HepG2 (cell line): ENCODE measurements around the gene ATP2C2. TPM values are rescaled to one million over a fixed set of nuclear protein-coding genes. Genes with fewer than 3 reads are reported as not detected.
A peak's percentile ranks its signal among the peaks of the same experiment; 100 is the strongest.

Source experiments
- EHMT2 ChIP-seq: fragments of 200-600 bp; sonication (generic); IDR thresholded peaks from 2 replicates; pipeline ENCODE4 v1.7.0; 2017; ENCODE audit warnings: antibody characterized with exemption, low read depth, low read length, borderline replicate concordance
- ELF1 ChIP-seq: sonication (generic); formaldehyde crosslinking; IDR thresholded peaks from 2 replicates; pipeline ENCODE4 v1.4.0; 2020; ENCODE audit warnings: missing genetic modification reagents
- FOXJ3 ChIP-seq: sonication (generic); formaldehyde crosslinking; IDR thresholded peaks from 2 replicates; pipeline ENCODE4 v1.4.0; 2020; ENCODE audit warnings: missing genetic modification reagents, mild to moderate bottlenecking, borderline replicate concordance
- HMG20B ChIP-seq: conservative IDR thresholded peaks from 2 replicates; pipeline ENCODE4 v1.6.1; 2016; ENCODE audit warnings: missing genetic modification reagents, missing compliant biosample characterization
- HOMEZ ChIP-seq: IDR thresholded peaks from 2 replicates; pipeline ENCODE4 v1.6.1; 2016; ENCODE audit warnings: low read depth
- JDP2 ChIP-seq: sonication (generic); formaldehyde crosslinking; IDR thresholded peaks from 2 replicates; pipeline ENCODE4 v1.8.1; 2022; ENCODE audit warnings: missing genetic modification reagents, borderline replicate concordance
- NFATC3 ChIP-seq: sonication (generic); formaldehyde crosslinking; IDR thresholded peaks from 2 replicates; pipeline ENCODE4 v1.5.1; 2020; ENCODE audit warnings: mild to moderate bottlenecking, missing genetic modification reagents
- RBM39 ChIP-seq: fragments of 200-400 bp; formaldehyde crosslinking; IDR thresholded peaks from one replicate; pipeline ENCODE4 v1.6.1; 2018; ENCODE audit warnings: antibody characterized with exemption, mild to moderate bottlenecking, low read depth, low read length; ENCODE audit not compliant: poor library complexity, severe bottlenecking
- SETDB1 ChIP-seq: sonication (generic); formaldehyde crosslinking; IDR thresholded peaks from 2 replicates; pipeline ENCODE4 v1.5.1; 2020; ENCODE audit warnings: missing genetic modification reagents, mild to moderate bottlenecking, borderline replicate concordance
- TEAD3 ChIP-seq: optimal IDR thresholded peaks from 2 replicates; pipeline ENCODE3; 2016; ENCODE audit warnings: borderline replicate concordance
- ZBTB20 ChIP-seq: sonication (generic); formaldehyde crosslinking; IDR thresholded peaks from 2 replicates; pipeline ENCODE4 v1.8.1; 2023; ENCODE audit warnings: missing genetic modification reagents, low read depth, mild to moderate bottlenecking, borderline replicate concordance
- ZBTB7B ChIP-seq: sonication (generic); formaldehyde crosslinking; IDR thresholded peaks from 2 replicates; pipeline ENCODE4 v1.4.0; 2020; ENCODE audit warnings: missing genetic modification reagents
- ZFP36 ChIP-seq: fragments of 150-350 bp; IDR thresholded peaks from 2 replicates; pipeline ENCODE4 v1.6.1; 2018; ENCODE audit warnings: borderline replicate concordance, low read length, low read depth; ENCODE audit not compliant: partially characterized antibody
- ZNF530 ChIP-seq: sonication (generic); formaldehyde crosslinking; IDR thresholded peaks from 2 replicates; pipeline ENCODE4 v1.5.0; 2020; ENCODE audit warnings: low read depth, mild to moderate bottlenecking, missing genetic modification reagents
- ZNF598 ChIP-seq: sonication (generic); formaldehyde crosslinking; IDR thresholded peaks from 2 replicates; pipeline ENCODE4 v1.5.1; 2020; ENCODE audit warnings: mild to moderate bottlenecking, missing genetic modification reagents, borderline replicate concordance
- polyA plus RNA-seq, 8 experiments: library from polyadenylated mRNA; depleted of rRNA in 3 of 8; stranded (reverse) in 7 of 8; unstranded in 1 of 8; fragments of >200 nt; fragmentation: Illumina TruSeq in 4 of 8; extraction: Trizol in 4 of 8; gene quantifications; 2 replicates each; pipeline versions ENCODE4 v1.2.1 to v1.2.3, GENCODE V29; 2011 to 2016; ENCODE audit warnings: low read depth in 4 of 8, missing spikeins in 1 of 8, mixed read lengths in 1 of 8; ENCODE audit not compliant: insufficient read depth in 1 of 8
- total RNA-seq, 5 experiments: library from RNA; depleted of rRNA; stranded (reverse); fragments of >200 nt; fragmentation: Illumina TruSeq; extraction: Trizol; gene quantifications; 2 replicates each; pipeline ENCODE4 v1.2.3, GENCODE V29; 2016; ENCODE audit warnings: low read depth in 1 of 5
- TF ChIP-seq, protein P1 (sequence below), 2 experiments: IDR thresholded peaks; 2 replicates each; pipeline ENCODE4 v1.6.1; 2011 to 2012; ENCODE audit warnings: low read length in 2 of 2, borderline replicate concordance in 1 of 2, low read depth in 1 of 2, mild to moderate bottlenecking in 1 of 2, moderate library complexity in 1 of 2

Gene ATP2C2
- total and polyA plus RNA-seq, 2 of the 13 experiments (the other 11 are each of a cell fraction or from before 2014, with no cell fraction given), result 0.07 TPM; not detected in 1

DNA sequence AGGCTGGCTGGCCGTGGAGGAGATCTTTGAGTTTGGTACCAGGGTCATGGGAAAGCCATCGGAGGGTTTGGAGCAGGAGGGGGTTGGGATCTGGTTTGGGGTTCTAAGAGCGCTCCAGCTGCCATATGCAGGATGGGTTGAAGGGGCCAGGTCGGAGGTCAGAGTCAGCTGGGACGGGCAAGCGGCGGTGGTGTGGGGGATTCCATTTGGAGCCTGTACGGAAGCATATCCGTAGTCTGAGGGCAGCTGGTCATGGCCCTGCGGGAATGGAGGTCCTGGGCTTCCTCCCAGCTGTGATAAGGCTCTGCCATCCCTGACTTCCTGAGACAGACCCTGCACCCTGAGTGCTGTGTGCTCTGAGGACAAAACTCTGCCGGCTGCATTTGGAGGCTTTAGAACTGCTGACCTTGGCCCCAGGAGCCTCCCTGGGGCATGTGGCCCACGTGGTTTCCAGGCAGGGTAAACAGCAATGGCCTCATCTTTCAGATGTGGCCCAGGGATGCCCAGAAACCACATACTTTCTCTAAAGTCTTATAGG lies 46.5 kb downstream of the ATP2C2 start (continued):
- TF ChIP-seq, protein P1, sequence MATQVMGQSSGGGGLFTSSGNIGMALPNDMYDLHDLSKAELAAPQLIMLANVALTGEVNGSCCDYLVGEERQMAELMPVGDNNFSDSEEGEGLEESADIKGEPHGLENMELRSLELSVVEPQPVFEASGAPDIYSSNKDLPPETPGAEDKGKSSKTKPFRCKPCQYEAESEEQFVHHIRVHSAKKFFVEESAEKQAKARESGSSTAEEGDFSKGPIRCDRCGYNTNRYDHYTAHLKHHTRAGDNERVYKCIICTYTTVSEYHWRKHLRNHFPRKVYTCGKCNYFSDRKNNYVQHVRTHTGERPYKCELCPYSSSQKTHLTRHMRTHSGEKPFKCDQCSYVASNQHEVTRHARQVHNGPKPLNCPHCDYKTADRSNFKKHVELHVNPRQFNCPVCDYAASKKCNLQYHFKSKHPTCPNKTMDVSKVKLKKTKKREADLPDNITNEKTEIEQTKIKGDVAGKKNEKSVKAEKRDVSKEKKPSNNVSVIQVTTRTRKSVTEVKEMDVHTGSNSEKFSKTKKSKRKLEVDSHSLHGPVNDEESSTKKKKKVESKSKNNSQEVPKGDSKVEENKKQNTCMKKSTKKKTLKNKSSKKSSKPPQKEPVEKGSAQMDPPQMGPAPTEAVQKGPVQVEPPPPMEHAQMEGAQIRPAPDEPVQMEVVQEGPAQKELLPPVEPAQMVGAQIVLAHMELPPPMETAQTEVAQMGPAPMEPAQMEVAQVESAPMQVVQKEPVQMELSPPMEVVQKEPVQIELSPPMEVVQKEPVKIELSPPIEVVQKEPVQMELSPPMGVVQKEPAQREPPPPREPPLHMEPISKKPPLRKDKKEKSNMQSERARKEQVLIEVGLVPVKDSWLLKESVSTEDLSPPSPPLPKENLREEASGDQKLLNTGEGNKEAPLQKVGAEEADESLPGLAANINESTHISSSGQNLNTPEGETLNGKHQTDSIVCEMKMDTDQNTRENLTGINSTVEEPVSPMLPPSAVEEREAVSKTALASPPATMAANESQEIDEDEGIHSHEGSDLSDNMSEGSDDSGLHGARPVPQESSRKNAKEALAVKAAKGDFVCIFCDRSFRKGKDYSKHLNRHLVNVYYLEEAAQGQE (IDR thresholded peaks at IDR 0.05; ENCODE audit: borderline replicate concordance in 1 of 2, low read depth in 1 of 2, low read length in 2 of 2), result 0 out of 4 replicates have a peak, but pooled peaks of 1 of the 2 experiments have one; percentile 26
- TF ChIP-seq ZFP36 (no peak), HOMEZ (CRISPR knock-in tag) (peak; percentile 44; the same call in 1 of the 2 replicates), SETDB1 (CRISPR knock-in tag) (no peak), JDP2 (CRISPR knock-in tag) (no peak), ZBTB7B (CRISPR knock-in tag) (peak; percentile 87), RBM39 (no peak), NFATC3 (CRISPR knock-in tag) (no peak), EHMT2 (no peak), HMG20B (peak; percentile 76; the same call in 1 of the 2 replicates), ZNF530 (CRISPR knock-in tag) (no peak), ELF1 (CRISPR knock-in tag) (peak; percentile 66), ZNF598 (CRISPR knock-in tag) (0 out of 2 replicates have a peak, but pooled peaks have one; percentile 34), TEAD3 (CRISPR knock-in tag) (peak; percentile 91), FOXJ3 (peak; percentile 95), ZBTB20 (CRISPR knock-in tag) (peak; percentile 47; the same call in 1 of the 2 replicates)
